HCT116 (cell line): ENCODE results near the gene GNA12. TPM values are rescaled to one million over a fixed set of nuclear protein-coding genes. Genes with fewer than 3 reads are reported as not detected.

Experiments
- ATAC-seq: fragments of 200-7000 bp; cut with Tn5 transposase; 2 replicates; pipeline ENCODE4 v1.9.1; 2020; ENCODE audit warnings: mild to moderate bottlenecking, moderate library complexity
- BruUV-seq: library from RNA; stranded (reverse); fragments of 400-500 nt; replicated peaks from 2 replicates; lab custom pipeline; 2021; lab: Mats Ljungman, UMichigan
- CTCF ChIA-PET: fragments of 300-600 bp; sonication (Branson Sonifier 250); formaldehyde crosslinking; loops from one replicate; lab custom pipeline; 2021; ENCODE audit warnings: antibody characterized with exemption; lab: Charles Lee
- POLR2A ChIA-PET: fragments of 300-600, 350-600 bp; sonication (Branson Sonifier 250); formaldehyde crosslinking; loops from one replicate; lab custom pipeline; 2021; ENCODE audit warnings: antibody characterized with exemption; lab: Charles Lee
- RAD21 ChIA-PET, 2 experiments: fragments of 300-600 bp; sonication (Branson Sonifier 250); formaldehyde crosslinking; loops; one replicate each; lab custom pipeline; 2023; ENCODE audit warnings: low total read pairs in 2 of 2; ENCODE audit not compliant: uncharacterized antibody in 2 of 2, unreplicated experiment in 2 of 2, low non-redundant PET in 1 of 2; lab: Charles Lee
- DNase-seq: peaks from one replicate; pipeline ENCODE4 v3.0.0-alpha.2; 2010; ENCODE audit warnings: low read depth, low spot score
- H2AFZ ChIP-seq: fragments of 200-600 bp; shearing (Covaris generic), sonication (generic); 2 replicates; pipeline ENCODE4 v1.6.1; 2017; ENCODE audit warnings: low read depth, mixed run types, mixed read lengths, antibody characterized with exemption, low read length; ENCODE audit not compliant: poor library complexity, severe bottlenecking
- H3K27ac ChIP-seq: 2 replicates; pipeline ENCODE4 v1.5.1; 2012; ENCODE audit warnings: low read depth, low read length
- H3K27me3 ChIP-seq: fragments of 200-600 bp; sonication (generic); 2 replicates; pipeline ENCODE4 v1.6.1; 2016; ENCODE audit warnings: mixed run types, low read length, mixed read lengths; ENCODE audit not compliant: insufficient read depth
- H3K36me3 ChIP-seq, 2 experiments: fragments of 200-500 bp in 1 of 2; fragments of 200-600 bp in 1 of 2; sonication (Bioruptor generic) in 1 of 2; sonication (generic) in 1 of 2; 2 replicates each; pipeline versions ENCODE4 v1.5.1 to v1.6.1; 2014 to 2016; ENCODE audit warnings: low read length in 2 of 2, inconsistent platforms in 1 of 2, mixed read lengths in 1 of 2, mixed run types in 1 of 2; ENCODE audit not compliant: insufficient read depth in 2 of 2, control insufficient read depth in 1 of 2
- H3K4me1 ChIP-seq, 2 experiments: fragments of 200-600 bp in 1 of 2; sonication (generic) in 1 of 2; 2 replicates each; pipeline versions ENCODE4 v1.5.1 to v1.6.1; 2012 to 2017; ENCODE audit warnings: low read length in 2 of 2, inconsistent platforms in 1 of 2, mild to moderate bottlenecking in 1 of 2, mixed read lengths in 1 of 2, mixed run types in 1 of 2, moderate library complexity in 1 of 2; ENCODE audit not compliant: insufficient read depth in 2 of 2, control insufficient read depth in 1 of 2
- H3K4me2 ChIP-seq: fragments of 200-600 bp; sonication (generic); 2 replicates; pipeline ENCODE4 v1.6.1; 2017; ENCODE audit warnings: mixed run types, low read length, mixed read lengths
- H3K4me3 ChIP-seq, 2 experiments: fragments of 200-600 bp in 1 of 2; sonication (generic) in 1 of 2; replicated peaks in 1 of 2; 2 replicates each; pipeline ENCODE4 v1.5.1; 2011 to 2016; ENCODE audit warnings: low read length in 2 of 2, control low read depth in 1 of 2, low read depth in 1 of 2, mild to moderate bottlenecking in 1 of 2, mixed read lengths in 1 of 2, mixed run types in 1 of 2
- H3K79me2 ChIP-seq: fragments of 200-600 bp; sonication (generic); 2 replicates; pipeline ENCODE4 v1.6.1; 2017; ENCODE audit warnings: mild to moderate bottlenecking, mixed run types, low read length, moderate library complexity, mixed read lengths; ENCODE audit not compliant: insufficient read depth
- H3K9ac ChIP-seq: fragments of 200-600 bp; sonication (generic); 2 replicates; pipeline ENCODE4 v1.6.1; 2016; ENCODE audit warnings: low read length, mixed read lengths
- H3K9me2 ChIP-seq: fragments of 200-600 bp; sonication (generic), shearing (Covaris generic); 2 replicates; pipeline ENCODE4 v1.6.1; 2017; ENCODE audit warnings: mixed run types, mild to moderate bottlenecking, moderate library complexity; ENCODE audit not compliant: insufficient read depth
- H3K9me3 ChIP-seq, 2 experiments: fragments of 200-500 bp in 1 of 2; fragments of 200-600 bp in 1 of 2; sonication (Bioruptor generic) in 1 of 2; sonication (generic) in 1 of 2; 2 replicates each; pipeline ENCODE4 v1.6.1; 2014 to 2017; ENCODE audit warnings: low read length in 2 of 2, mixed read lengths in 2 of 2, inconsistent platforms in 1 of 2, low read depth in 1 of 2, mild to moderate bottlenecking in 1 of 2, mixed run types in 1 of 2, moderate library complexity in 1 of 2; ENCODE audit not compliant: control insufficient read depth in 1 of 2, insufficient read depth in 1 of 2
- H4K20me1 ChIP-seq: fragments of 200-600 bp; sonication (generic), shearing (Covaris generic); 2 replicates; pipeline ENCODE4 v1.6.1; 2017; ENCODE audit warnings: mixed run types, mild to moderate bottlenecking, moderate library complexity; ENCODE audit not compliant: insufficient read depth
- CEBPB ChIP-seq: IDR thresholded peaks from 2 replicates; pipeline ENCODE4 v1.6.1; 2012; ENCODE audit warnings: low read depth
- CTCF ChIP-seq, 3 experiments: fragments of 200-600 bp in 1 of 3; sonication (generic) in 1 of 3; IDR thresholded peaks in 2 of 3; conservative IDR thresholded peaks in 1 of 3; 2 replicates each; pipeline ENCODE4 v1.5.1; 2012 to 2017; ENCODE audit warnings: low read depth in 2 of 3, low read length in 2 of 3, antibody characterized with exemption in 1 of 3, borderline replicate concordance in 1 of 3, control low read depth in 1 of 3, mild to moderate bottlenecking in 1 of 3, mixed read lengths in 1 of 3, mixed run types in 1 of 3, moderate library complexity in 1 of 3; ENCODE audit not compliant: insufficient read depth in 1 of 3
- MAX ChIP-seq: IDR thresholded peaks from 2 replicates; pipeline ENCODE4 v1.6.1; 2012
- RAD21 ChIP-seq: IDR thresholded peaks from 2 replicates; pipeline ENCODE4 v1.6.1; 2012; ENCODE audit warnings: low read depth, mild to moderate bottlenecking
- REST ChIP-seq: IDR thresholded peaks from 2 replicates; pipeline ENCODE4 v1.6.1; 2012; ENCODE audit warnings: low read depth
- SIN3A ChIP-seq: IDR thresholded peaks from 2 replicates; pipeline ENCODE4 v1.6.1; 2012; ENCODE audit warnings: low read depth
- SRF ChIP-seq: IDR thresholded peaks from 2 replicates; pipeline ENCODE4 v1.6.1; 2012; ENCODE audit warnings: low read depth
- TCF7L2 ChIP-seq: IDR thresholded peaks from 2 replicates; pipeline ENCODE4 v1.7.0; 2011; ENCODE audit warnings: borderline replicate concordance, inconsistent platforms; ENCODE audit not compliant: insufficient read depth, insufficient read length; ENCODE audit errors: extremely low read depth
- ZFX ChIP-seq: fragments of 450-650 bp; IDR thresholded peaks from 2 replicates; pipeline ENCODE4 v1.6.1; 2017
- intact Hi-C: fragments of 100-400 bp; cut with micrococcal nuclease; formaldehyde crosslinking; loops from 2 replicates; pipeline ENCODE4 v1.10.0; 2022
- total RNA-seq: library from RNA; stranded (reverse); gene quantifications from one replicate; pipeline ENCODE4 v1.2.1, GENCODE V29; 2021; ENCODE audit not compliant: unreplicated experiment

Gene GNA12
- total RNA-seq, 1 experiment from 2014 or later: 32.6 TPM

- Histone ChIP-seq H3K9me3 (no peaks in the 10 kb centered on the region), H3K4me1 (peaks cover 42 to 49% of the 10 kb centered on the region in 2 experiments), H3K9ac (no peak overlapping the region), H3K27me3 (no peaks in the 10 kb centered on the region), H3K9me2 (no peaks in the 10 kb centered on the region), H3K36me3 (no peaks in the 10 kb centered on the region), H4K20me1 (no peaks in the 10 kb centered on the region), H3K4me3 (no peak overlapping the region), H2AFZ (no peak overlapping the region), H3K27ac (peak overlapping the region; percentile 5; the same call in 1 of the 2 replicates), H3K4me2 (peak overlapping the region; percentile 53), H3K79me2 (peaks cover 8% of the 10 kb centered on the region; the same call in 1 of the 2 replicates)
- TF ChIP-seq SIN3A: no peak
- no peak for TF ChIP-seq SRF
- TF ChIP-seq CTCF (IDR thresholded peaks at IDR 0.05 in 2 of 3, conservative IDR thresholded peaks at IDR 0.05 in 1 of 3; ENCODE audit: borderline replicate concordance in 1 of 3, insufficient read depth in 1 of 3, low read depth in 2 of 3, low read length in 2 of 3): peak in 2 of 3 experiments; percentile 51 to 54; a peak in 4 of 6 replicates
- TF ChIP-seq MAX: 0 out of 2 replicates have a peak, but pooled peaks have one; percentile 13
- TF ChIP-seq ZFX: no peak
- no peak for TF ChIP-seq CEBPB
- no peak for TF ChIP-seq REST
- peak; percentile 38; the same call in 1 of the 2 replicates for TF ChIP-seq RAD21
- peak; percentile 28 for TF ChIP-seq TCF7L2
- RAD21 ChIA-PET: no interaction called here
- ATAC-seq: peak; percentile 67
- DNase-seq: peak; percentile 43
- no TSS peak for BruUV-seq
- intact Hi-C loops: no loop called here
- POLR2A ChIA-PET: interaction anchor here (0.9 kb wide), 1 partner anchor 39 kb away, joined by 3 read pairs; no protein-coding TSS in a partner anchor
- CTCF ChIA-PET: interaction anchor here (1.0 to 2.0 kb wide), 2 partner anchors 10 to 18 kb away, joined by 3 to 6 read pairs; no protein-coding TSS in a partner anchor
Measured at GRCh38 chr7:2760098-2760889, 83.8 kb downstream of the GNA12 start.
